CD4-positive, alpha-beta T cell treated with Interleukin-6 for 4 hours (primary cell): Measurements from ENCODE around the gene ATF5.

Experiments used
- DNase-seq: peaks from one replicate; pipeline ENCODE4 v3.0.0-alpha.2; 2020; ENCODE audit warnings: mixed read lengths

ATF5 gene

GRCh38 chr19:49981603-49982593 lies 52.9 kb downstream of the ATF5 start:
- no peak for DNase-seq
